GM19372 (cell line): ENCODE data around the gene CMTM6.
"Not testable (repeated sequence)": the region's sequence is repeated elsewhere in the genome, so short reads cannot be mapped to it uniquely, and the experiment has no call there.

ENCODE experiments used
- ATAC-seq: cut with Tn5 transposase; IDR thresholded peaks from one replicate; pipeline ENCODE4 v1.9.1; 2021; ENCODE audit warnings: mild to moderate bottlenecking, low read depth, moderate library complexity; ENCODE audit not compliant: unreplicated experiment

The CMTM6 gene

DNA sequence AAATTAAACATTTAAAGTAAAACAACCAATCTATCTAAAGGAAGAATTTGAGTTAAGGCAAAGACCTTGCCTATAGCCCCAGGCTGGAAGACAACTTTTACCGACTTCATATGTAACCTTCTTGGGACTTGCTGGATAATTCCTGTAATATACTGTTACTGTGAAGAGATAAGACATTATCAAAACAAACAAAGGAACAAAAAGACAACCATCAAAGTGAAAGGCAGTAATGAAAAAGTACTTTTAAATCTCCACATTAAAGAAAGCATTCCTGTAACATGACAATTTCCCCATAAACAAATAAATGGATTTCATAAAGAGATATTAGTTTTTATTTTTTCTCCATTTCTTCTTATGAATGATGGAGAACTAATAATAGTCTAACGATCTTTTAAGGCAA lies 2.4 kb downstream of the CMTM6 start:
- no peak for ATAC-seq

DNA sequence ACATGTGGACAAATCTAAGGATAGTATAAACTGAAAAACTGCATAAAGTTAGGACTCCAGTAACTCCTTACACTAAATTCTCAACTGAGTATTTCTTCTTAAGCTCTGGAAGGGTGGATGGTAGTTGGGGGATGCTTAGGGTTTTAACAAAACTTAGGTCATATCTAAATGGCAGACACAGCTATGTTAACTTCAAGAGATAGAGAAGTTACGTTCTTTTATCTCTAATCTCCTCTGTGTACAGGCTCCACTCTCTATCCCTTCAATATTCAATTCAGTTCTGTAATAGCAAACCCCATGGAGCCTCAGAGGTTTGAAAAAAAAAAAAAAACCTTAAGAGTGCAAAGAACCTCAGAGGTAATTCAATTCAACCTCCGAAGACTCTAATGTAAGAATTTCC lies 3.1 kb downstream of the CMTM6 start:
- ATAC-seq: no peak

DNA sequence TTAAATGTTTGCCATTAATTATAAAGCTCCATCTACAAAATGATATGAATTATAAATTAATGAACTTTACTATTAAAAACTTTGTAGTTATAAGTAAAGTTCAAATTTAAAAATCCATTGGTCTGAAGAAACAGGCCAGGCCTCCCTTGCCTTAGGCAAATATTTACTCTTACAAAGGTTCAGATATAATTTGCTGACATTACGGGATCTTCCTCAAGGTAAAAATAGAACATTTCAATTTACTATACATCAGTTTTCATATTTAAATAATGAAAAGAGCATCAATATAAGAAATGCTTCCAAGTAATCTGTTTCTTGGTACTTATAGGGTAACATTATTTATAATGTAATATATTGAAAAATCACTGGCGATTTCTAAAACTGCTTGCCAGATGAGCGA lies 3.7 kb downstream of the CMTM6 start:
- no peak for ATAC-seq

DNA sequence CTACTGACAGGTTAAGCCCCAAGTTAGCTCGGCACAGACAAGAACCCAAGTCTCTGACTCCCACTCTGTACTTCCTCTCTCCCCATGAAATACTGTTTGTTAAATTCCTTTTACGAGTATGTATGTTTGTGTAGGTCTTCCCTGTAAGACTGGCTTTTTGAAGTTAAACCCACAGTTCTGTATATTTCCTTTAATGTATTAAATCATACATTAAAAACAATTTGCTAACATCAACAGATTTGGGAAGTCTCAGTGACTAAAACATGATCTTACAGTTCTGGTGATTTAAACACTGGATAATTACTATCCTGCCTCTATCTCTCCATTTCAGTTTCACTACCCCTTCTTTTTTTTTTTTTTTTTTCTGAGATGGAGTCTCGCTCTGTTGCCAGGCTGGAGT lies 4.4 kb downstream of the CMTM6 start:
- no peak for ATAC-seq

DNA sequence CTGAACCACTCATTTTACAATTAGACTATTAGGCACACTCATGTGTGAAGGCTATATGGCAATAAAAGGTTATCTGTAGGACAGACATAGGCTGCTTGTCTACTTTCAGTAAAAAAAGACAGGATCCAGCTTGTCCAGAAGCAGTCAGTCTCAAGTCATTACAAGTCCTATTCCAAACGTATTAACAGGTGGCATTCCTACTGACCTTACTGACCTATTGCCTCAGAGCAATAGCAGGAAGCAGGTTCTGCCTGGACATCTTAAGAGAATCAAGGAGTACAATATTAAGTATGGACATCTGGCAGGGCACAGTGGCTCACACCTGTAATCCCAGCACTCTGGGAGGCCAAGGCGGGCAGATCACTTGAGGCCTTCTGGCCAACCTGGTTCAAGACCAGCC lies 7.0 kb downstream of the CMTM6 start:
- no peak for ATAC-seq

DNA sequence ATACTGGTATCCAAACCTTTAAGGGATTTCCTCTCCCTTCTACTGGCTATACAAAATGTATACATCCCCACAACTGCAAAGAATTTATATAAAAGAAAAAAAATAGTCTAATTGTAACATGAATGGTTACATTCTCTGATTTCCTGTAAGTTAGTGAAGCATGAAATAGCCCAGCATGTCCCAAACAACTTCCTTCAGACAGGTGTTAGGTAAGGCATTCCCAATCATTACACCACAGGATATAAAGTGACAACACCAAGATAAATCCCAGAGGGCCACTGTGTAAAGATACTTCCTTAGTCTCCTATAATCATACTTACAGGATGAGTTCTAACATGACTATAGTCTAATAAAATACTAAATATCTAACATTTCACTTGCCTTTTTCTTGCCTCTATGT lies 7.6 kb downstream of the CMTM6 start:
- ATAC-seq: no peak

DNA sequence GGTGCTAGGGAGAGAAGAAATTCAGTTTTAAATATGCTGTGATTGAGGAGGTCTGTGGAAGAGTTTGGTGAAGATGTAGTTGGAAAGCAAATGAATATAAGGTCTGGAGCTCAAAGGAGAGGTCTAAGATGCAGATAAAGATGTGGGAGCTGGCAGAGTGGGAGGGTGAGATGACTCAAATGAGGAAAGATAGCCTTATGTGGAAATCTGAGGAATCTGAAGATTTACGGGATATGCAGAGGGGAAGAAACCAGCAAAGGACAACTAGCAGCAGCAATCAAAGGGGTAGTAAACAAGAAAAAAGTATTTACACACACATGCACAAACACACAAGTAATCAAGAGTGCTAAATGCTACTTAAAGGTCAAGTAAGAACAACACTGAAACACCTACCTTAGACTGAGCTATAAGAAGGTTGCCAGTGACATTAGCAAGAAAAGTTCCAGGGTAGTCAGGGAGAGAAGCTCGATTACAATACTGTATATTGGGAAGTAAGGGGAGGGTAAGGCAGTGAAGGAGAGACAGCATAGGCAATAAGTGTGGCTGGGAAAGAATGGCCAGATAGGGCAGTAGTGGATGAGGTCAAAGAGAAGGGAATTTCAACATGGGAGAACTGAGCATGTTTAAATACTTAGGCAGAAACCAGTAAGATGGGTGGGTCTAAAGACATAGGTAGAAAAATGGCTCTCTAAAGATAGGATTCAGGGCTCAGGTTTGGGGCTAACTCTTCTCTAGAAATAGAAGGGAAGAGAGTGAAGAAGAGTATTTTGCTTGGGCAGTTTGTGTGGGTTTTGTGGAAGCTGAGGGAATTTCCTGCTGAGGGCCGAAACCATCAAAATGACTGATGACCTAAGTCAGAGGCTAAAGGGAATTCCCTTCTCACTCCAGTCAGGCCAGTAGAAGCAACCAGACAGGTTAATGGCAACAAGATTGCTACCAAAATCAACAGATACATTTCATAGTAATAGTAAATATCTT lies 8.9 kb downstream of the CMTM6 start:
- ATAC-seq: peak; percentile 66

DNA sequence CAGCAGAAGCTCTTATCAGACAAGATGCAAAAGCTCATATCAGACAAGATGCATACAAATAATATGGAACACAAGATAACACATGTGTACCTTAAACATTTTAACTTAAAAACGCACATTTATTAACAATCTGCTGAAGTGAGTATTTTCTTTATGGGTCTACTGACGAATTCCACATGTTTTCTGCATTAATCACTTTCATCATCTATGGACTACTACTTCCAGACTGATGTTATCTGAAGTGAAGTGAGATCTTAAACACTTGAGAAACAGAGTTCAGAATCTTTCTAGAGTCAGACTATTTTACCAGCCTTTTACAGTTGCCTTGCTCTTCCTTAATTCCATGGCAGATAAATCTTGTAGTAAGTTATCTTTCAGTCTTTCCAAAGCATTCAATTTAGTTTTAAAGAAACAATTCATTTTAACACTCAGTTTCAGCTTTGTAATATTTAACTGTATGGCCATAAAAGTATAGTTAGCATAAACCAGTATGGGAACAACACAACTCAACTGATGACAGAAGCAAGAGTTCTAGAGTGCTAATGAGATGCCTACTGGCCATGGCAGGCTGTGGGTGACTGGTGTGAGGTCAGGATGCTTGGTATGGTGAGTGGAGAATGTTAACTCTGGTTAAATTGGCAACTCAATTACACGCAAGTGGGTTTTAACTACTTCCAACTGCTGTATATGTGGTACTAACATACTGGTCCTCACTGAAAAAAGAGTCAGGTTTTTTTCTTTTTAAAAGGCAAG lies 9.8 kb downstream of the CMTM6 start:
- no peak for ATAC-seq

DNA sequence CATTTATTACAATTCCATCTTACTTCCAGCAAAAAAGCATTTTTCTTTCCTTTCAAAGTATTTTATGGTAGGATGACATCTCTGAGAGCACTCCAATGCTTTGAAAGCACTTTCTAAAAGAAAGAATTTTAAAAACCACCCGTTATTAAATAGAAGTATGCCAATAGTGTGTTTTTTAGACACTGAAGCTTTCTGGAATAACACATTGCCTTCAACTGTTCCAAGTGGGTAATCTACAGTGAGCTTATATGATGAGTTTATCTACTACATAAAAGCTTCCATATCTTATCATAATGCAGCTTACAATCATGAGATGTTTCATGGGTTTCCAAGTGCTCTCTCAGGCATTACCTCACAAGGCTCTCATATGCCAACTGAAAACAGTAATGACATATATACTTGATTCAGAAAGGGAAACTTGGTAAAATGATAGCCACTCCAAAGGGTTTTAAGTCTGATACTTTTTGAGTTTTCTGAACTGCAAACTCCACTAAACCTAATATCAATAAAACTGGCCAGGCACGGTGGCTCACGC lies 14.1 kb downstream of the CMTM6 start:
- no peak for ATAC-seq

DNA sequence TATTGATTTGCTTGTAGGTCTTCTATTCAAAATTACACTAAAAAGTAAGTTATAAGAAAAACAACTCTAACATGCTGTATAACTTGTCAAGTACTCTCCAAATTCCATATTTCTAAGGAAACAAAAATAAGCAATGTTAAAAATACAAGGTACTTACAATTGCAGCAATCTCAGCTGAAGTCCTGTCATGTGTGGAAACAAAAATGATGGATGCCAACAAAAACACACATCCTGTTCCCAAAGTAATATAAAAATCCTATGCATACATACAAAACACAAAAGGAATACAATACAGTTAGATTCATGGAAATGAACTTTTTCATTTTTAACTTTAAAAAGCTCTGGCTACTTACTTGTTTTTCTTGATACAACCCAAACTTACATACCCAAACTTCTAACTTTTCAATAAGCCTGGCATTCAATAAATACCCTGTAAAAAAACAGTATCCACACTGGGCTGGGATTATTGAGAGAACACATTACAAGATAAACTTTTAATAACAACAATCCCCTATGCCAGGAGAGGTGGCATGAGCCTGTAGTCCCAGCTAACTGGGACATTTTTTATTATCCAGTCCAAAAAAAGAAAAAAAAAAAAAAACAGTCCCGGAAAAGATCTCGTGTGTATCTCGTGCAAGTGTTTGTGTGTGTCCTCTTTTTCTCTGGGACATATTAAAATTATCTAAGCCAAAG lies 14.7 kb downstream of the CMTM6 start:
- ATAC-seq: no peak

DNA sequence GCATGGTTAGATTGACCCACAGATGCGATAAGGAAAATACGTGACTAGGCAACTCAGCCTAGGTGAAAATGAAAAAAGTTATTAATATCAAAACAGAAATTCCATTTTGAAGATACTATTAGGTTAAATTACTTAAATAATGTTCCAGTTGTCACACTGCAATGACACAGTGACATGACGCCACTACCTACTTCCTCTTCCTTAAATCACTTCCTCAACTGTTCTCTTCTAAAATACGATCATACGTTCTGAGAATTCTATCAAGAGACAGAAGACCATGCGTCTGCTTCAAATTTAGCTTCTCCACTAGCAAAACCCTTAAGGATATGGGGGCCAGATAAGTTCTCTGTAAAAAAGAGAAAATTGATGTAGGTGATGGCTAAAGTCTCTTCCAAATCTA lies 18.2 kb downstream of the CMTM6 start:
- ATAC-seq: no peak

DNA sequence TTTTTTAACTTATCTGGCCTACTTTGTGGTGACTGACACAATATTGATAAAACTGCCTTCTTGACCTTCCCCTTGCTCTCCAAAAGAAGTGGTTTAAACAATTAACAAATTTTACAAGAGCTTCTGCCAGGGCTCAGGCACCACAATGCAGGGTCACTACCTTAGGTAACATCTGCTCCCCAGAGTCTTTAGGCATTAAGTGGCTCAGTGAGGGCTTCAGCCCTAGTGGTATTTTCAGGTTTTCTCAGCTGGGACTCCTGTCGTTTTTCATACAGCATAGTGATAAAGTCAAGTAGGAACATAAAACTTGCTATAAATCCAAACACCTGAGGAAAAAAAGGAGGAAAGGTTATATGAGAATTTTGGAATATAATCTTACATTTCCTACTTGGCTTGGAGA lies 18.9 kb downstream of the CMTM6 start:
- no peak for ATAC-seq

DNA sequence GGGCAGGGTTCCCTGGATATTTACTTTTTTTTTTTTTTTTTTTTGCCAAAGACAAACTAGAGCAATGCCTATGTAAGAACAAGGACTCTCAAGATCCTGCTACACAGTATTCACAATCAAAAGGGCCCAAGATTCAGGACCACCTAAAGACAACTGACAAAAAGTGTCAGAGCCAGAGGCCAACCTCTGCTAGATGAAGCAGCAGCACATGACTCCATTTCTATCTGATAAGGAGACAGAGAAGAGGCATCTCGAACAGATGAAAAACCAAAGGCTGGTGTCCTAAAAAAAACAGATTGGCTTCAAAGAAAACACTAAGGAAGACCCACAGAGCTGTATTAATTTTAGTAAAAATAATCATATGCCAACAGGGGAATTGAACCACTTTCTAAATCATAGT lies 20.0 kb downstream of the CMTM6 start:
- no peak for ATAC-seq

DNA sequence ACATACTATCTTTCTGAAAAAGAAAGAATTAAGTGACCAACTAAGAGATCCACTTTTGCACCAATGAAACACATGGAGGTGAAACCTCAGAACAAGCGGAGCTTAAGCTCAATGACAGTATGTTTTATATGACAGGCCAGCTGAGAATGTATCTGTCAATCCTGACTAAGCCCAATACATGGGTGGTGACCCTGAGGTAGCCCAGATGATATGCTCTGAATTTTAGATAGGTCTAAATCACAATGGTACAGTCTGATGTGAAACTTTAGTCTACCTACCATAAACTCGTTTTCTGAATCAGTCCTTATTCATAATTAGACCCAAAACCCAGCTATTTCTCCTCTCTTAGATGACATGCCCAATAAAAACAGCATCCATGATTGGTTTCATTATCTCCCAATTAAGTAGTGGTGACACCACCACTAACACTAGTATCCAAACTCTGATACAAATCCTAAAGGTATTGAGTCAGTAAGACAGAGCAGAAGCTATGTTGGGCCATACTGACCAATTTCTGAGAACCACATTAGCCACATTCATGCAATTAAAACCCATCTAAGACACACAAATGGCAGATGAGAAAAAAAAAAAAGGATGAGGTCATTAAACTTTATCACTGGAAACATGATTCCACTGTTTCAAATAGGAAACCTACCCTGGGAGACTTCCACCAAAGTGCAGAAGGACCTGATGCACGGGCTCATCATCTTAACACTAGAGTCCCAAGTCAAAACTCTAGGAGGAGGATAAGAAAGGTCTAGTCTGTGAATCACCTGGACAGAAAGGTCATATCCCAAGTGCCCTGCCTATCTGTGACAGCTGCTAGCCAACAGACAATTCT lies 20.6 kb downstream of the CMTM6 start:
- no peak for ATAC-seq

DNA sequence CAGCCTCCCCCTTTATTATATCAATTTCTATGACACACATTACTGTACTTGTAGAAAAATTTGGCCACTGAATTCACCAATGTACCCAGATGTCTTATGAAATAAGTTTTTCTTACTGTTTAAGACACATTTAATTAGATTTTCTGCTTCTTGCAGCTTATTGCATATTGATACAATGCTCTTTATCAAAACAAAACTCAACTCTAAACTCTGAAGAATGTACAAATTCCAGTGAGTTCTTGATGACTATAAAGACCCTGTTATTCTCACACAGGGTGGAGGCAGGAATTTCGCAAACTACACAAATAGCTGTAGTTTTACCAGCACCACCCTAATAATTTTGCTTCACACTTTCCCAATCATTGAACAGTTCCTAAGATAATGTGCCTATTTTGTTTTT lies 22.0 kb downstream of the CMTM6 start:
- ATAC-seq: no peak

DNA sequence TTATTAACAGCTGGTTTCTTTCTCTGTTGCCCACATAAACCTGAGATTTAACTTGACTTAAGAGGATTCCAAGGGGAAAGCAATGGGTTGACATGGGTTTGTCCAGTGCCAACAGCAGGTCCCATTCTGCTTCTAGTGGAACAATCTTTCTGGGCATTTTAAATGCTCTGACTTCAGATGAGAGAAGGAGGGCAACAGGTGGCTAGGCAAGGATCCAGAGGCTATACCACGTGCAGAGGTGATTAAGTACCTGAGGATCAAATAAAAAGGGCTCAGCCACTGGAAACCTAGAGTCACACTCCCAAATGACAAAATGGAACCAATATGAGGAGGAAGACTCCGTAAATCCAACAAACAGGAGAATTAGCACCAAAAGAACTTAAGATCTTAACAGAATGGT lies 28.5 kb downstream of the CMTM6 start:
- no peak for ATAC-seq

DNA sequence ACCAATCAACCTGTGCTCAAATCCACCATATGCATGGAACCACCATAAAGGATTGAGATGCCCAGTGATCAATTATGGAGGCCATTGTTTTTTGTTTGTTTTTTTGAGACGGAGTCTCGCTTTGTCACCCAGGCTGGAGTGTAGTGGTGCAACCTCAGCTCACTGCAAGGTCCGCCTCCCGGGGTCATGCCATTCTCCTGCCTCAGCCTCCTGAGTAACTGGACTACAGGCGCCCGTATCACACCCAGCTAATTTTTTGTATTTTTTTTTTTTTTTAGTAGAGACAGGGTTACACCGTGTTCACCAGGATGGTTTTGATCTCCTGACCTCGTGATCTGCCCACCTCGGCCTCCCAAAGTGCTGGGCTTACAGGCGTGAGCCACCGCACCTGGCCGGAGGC lies 30.5 kb downstream of the CMTM6 start:
- ATAC-seq: not testable (repeated sequence)

DNA sequence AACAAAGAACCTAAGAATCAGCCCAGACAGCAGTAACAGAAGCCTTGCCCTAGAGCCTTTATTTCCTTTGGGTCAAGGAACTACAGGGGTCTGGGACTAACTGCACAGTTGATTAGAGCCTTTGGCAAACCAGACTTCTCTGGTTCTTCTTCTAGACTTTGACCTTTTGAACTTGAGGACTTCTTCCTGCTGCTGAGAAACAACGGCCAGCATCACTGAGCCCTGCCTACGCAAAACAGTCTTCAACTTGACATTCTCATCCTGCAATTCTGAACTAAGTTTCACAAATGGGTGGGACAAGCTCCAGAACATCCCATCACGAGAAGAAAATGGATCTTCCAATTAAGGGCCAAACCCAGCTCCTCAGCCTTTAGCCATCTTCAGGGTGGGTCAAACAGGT lies 31.4 kb downstream of the CMTM6 start:
- ATAC-seq: no peak

DNA sequence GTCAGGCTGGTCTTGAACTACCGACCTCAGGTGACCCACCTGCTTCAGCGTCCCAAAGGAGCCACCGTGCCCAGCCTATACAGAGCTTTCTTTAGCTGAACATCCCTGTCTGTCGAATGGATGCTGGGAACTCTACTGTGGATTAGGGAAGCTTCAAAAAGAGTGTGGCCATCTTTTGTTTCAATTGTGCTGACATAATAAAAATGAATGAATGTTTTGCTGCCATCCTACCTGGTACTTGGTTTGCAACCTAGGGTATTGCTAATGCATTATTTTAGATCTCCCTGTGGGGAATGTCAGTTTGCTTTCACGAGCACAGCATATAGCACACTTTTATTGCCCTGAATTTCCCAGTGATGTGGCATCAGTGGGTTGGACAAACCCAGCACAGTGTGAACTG lies 32.3 kb downstream of the CMTM6 start:
- ATAC-seq: no peak
